Endothelial cell of umbilical vein (primary cell): Measurements from ENCODE around the gene TSKU. TPM values are rescaled to one million over a fixed set of nuclear protein-coding genes. Genes with fewer than 3 reads are reported as not detected.

Source experiments
- BruUV-seq: library from RNA; stranded (reverse); fragments of 400-500 nt; replicated peaks from 2 replicates; lab custom pipeline; 2021; lab: Mats Ljungman, UMichigan
- CTCF ChIA-PET: fragments of 300-600, 350-600 bp; sonication (Branson Sonifier 250); formaldehyde crosslinking; loops from one replicate; lab custom pipeline; 2021; ENCODE audit warnings: antibody characterized with exemption, inconsistent platforms; lab: Charles Lee
- POLR2A ChIA-PET: fragments of 300-600, 350-600 bp; sonication (Branson Sonifier 250); formaldehyde crosslinking; loops from one replicate; lab custom pipeline; 2021; ENCODE audit warnings: antibody characterized with exemption, inconsistent platforms; lab: Charles Lee
- DNase-seq: peaks from one replicate; pipeline ENCODE4 v3.0.0-alpha.2; 2011; ENCODE audit warnings: low read depth, low spot score
- FAIRE-seq: peaks from 2 replicates; lab custom pipeline; 2011; peaks lifted over from hg19 to GRCh38; lab: Jason Lieb, UNC
- H2AFZ ChIP-seq: 2 replicates; pipeline ENCODE4 v1.6.0; 2012; ENCODE audit warnings: low read depth, low read length, control low read depth, inconsistent platforms
- H3K27ac ChIP-seq: 2 replicates; pipeline ENCODE4 v1.5.1; 2011; ENCODE audit warnings: low read depth, mild to moderate bottlenecking, control low read depth, low read length, moderate library complexity; ENCODE audit not compliant: insufficient read depth
- H3K27me3 ChIP-seq, 2 experiments: 2 replicates each; pipeline versions ENCODE4 v1.6.0 to v1.6.1; 2011; ENCODE audit warnings: low read length in 2 of 2, mixed read lengths in 1 of 2; ENCODE audit not compliant: control insufficient read depth in 2 of 2, insufficient read depth in 2 of 2
- H3K36me3 ChIP-seq, 2 experiments: 2 replicates in 1 of 2; 3 replicates in 1 of 2; pipeline ENCODE4 v1.5.1; 2011; ENCODE audit warnings: low read length in 2 of 2, mild to moderate bottlenecking in 1 of 2, moderate library complexity in 1 of 2; ENCODE audit not compliant: control insufficient read depth in 2 of 2, insufficient read depth in 2 of 2; ENCODE audit errors: extremely low read depth in 1 of 2
- H3K4me1 ChIP-seq: 3 replicates; pipeline ENCODE4 v1.5.1; 2011; ENCODE audit warnings: mild to moderate bottlenecking, low read length; ENCODE audit not compliant: control insufficient read depth, insufficient read depth; ENCODE audit errors: extremely low read depth
- H3K4me2 ChIP-seq: 2 replicates; pipeline ENCODE4 v1.6.1; 2011; ENCODE audit warnings: low read length, control low read depth, mixed read lengths; ENCODE audit not compliant: insufficient read depth
- H3K4me3 ChIP-seq, 3 experiments: fragments of 200-600 bp in 1 of 3; sonication (generic), shearing (Covaris generic) in 1 of 3; replicated peaks in 1 of 3; 2 replicates each; pipeline ENCODE4 v1.5.1; 2011 to 2016; ENCODE audit warnings: control low read depth in 3 of 3, low read length in 3 of 3, mild to moderate bottlenecking in 2 of 3, inconsistent platforms in 1 of 3, low read depth in 1 of 3, moderate library complexity in 1 of 3; ENCODE audit not compliant: insufficient read depth in 1 of 3
- H3K79me2 ChIP-seq: 2 replicates; pipeline ENCODE4 v1.6.0; 2012; ENCODE audit warnings: low read length, inconsistent platforms; ENCODE audit not compliant: control insufficient read depth, insufficient read depth
- H3K9ac ChIP-seq: replicated peaks from 2 replicates; pipeline ENCODE3; 2011; ENCODE audit warnings: low read length, control low read depth; ENCODE audit not compliant: insufficient read depth; ENCODE audit errors: extremely low read depth
- H3K9me1 ChIP-seq: replicated peaks from 3 replicates; pipeline ENCODE4 v1.6.0; 2011; ENCODE audit warnings: mild to moderate bottlenecking, low read length; ENCODE audit not compliant: control insufficient read depth, insufficient read depth; ENCODE audit errors: extremely low read depth
- H3K9me3 ChIP-seq: replicated peaks from 2 replicates; pipeline ENCODE4 v1.5.1; 2012; ENCODE audit warnings: low read length, inconsistent platforms; ENCODE audit not compliant: control insufficient read depth, insufficient read depth
- H4K20me1 ChIP-seq: replicated peaks from 2 replicates; pipeline ENCODE3; 2011; ENCODE audit warnings: mild to moderate bottlenecking, low read length; ENCODE audit not compliant: control insufficient read depth, insufficient read depth; ENCODE audit errors: extremely low read depth
- CTCF ChIP-seq, 2 donors: IDR thresholded peaks; 1 replicate in 1 of 2; 2 replicates in 1 of 2; pipeline ENCODE4 v1.5.1; 2011; ENCODE audit warnings: low read length in 2 of 2, mild to moderate bottlenecking in 2 of 2, moderate library complexity in 2 of 2, control low read depth in 1 of 2, inconsistent platforms in 1 of 2, low read depth in 1 of 2; ENCODE audit not compliant: insufficient read depth in 1 of 2; ENCODE audit errors: extremely low read depth in 1 of 2
- EZH2 ChIP-seq: IDR thresholded peaks from 2 replicates; pipeline ENCODE4 v1.6.1; 2012; ENCODE audit warnings: borderline replicate concordance, low read depth, mild to moderate bottlenecking, moderate library complexity, low read length, inconsistent platforms; ENCODE audit not compliant: severe bottlenecking
- FOS ChIP-seq: IDR thresholded peaks from 2 replicates; pipeline ENCODE4 v1.6.1; 2011; ENCODE audit warnings: mild to moderate bottlenecking, low read length, moderate library complexity, borderline replicate concordance; ENCODE audit not compliant: insufficient read depth
- GATA2 ChIP-seq: IDR thresholded peaks from 2 replicates; pipeline ENCODE4 v1.7.0; 2011; ENCODE audit warnings: low read depth, mild to moderate bottlenecking, moderate library complexity, mixed read lengths, low read length; ENCODE audit not compliant: insufficient read length, insufficient read depth
- JUN ChIP-seq: IDR thresholded peaks from 2 replicates; pipeline ENCODE4 v1.6.1; 2011; ENCODE audit warnings: borderline replicate concordance, low read depth; ENCODE audit not compliant: insufficient read length, insufficient read depth
- MAX ChIP-seq: IDR thresholded peaks from 2 replicates; pipeline ENCODE4 v1.6.1; 2011; ENCODE audit not compliant: insufficient read depth, insufficient read length
- MYC ChIP-seq: IDR thresholded peaks from one replicate; pipeline ENCODE4 v1.6.1; 2011; ENCODE audit warnings: mild to moderate bottlenecking, low read depth, low read length
- dilution Hi-C: fragments of 300-500 bp; cut with MboI; formaldehyde crosslinking; loops from one replicate; pipeline ENCODE4 v1.15.0; 2019; ENCODE audit warnings: low sequenced_read_pairs; ENCODE audit not compliant: extremely low pct_ligation_motif_present
- intact Hi-C: fragments of 100-400 bp; cut with micrococcal nuclease; formaldehyde crosslinking; loops from one replicate; pipeline ENCODE4 v1.10.0; 2022
- polyA plus RNA-seq, 4 experiments: library from polyadenylated mRNA; depleted of rRNA in 3 of 4; stranded (reverse) in 3 of 4; unstranded in 1 of 4; fragments of >200 nt; gene quantifications; 2 replicates each; pipeline versions ENCODE4 v1.2.1 to v1.2.3, GENCODE V29; 2011 to 2012; ENCODE audit warnings: missing spikeins in 1 of 4
- total RNA-seq: library from RNA; stranded (reverse); gene quantifications from 2 replicates; pipeline ENCODE4 v1.2.3, GENCODE V29; 2021

Gene TSKU
- total and polyA plus RNA-seq, 2 donors (not counting 3 experiments of a cell fraction or from before 2014, with no cell fraction given): 16.2 to 21.2 TPM

- dilution Hi-C loops: loop anchor here (25.0 kb wide), 1 partner anchor 104 kb away; no protein-coding TSS in a partner anchor
- Histone ChIP-seq H3K4me1 (peaks cover 3% of the 10 kb centered on the region), H3K27ac (no peak overlapping the region), H3K36me3 (no peaks in the 10 kb centered on the region), H3K9me1 (no peaks in the 10 kb centered on the region), H3K27me3 (no peaks in the 10 kb centered on the region), H3K4me3 (no peak overlapping the region), H3K9ac (no peak overlapping the region), H3K79me2 (no peaks in the 10 kb centered on the region), H3K4me2 (no peak overlapping the region), H4K20me1 (no peaks in the 10 kb centered on the region), H2AFZ (no peak overlapping the region), H3K9me3 (no peaks in the 10 kb centered on the region)
- DNase-seq (no peak), FAIRE-seq (no peak)
- TF ChIP-seq GATA2 (no peak), JUN (no peak), EZH2 (no peak), CTCF (IDR thresholded peaks at IDR 0.05; ENCODE audit: extremely low read depth in 1 of 2, insufficient read depth in 1 of 2, low read depth in 1 of 2, low read length in 2 of 2) (no peak)
- POLR2A ChIA-PET: no interaction called here
- CTCF ChIA-PET: interaction anchor here (1.0 to 9.6 kb wide), 10 partner anchors 10 to 112 kb away, joined by 3 to 338 read pairs (median 10); no protein-coding TSS in a partner anchor
- intact Hi-C loops: no loop called here
- BruUV-seq: no TSS peak
Observed at GRCh38 chr11:76808171-76808570, 25.0 kb downstream of the TSKU start.

GRCh38 chr11:76808996-76809395, 25.8 kb downstream of the TSKU start:
- H2AFZ ChIP-seq: no peak overlapping the region
- POLR2A ChIA-PET: no interaction called here
- no peak overlapping the region for H3K9ac ChIP-seq
- no peaks in the 10 kb centered on the region for H3K9me3 ChIP-seq
- intact Hi-C loops: no loop called here
- H3K27ac ChIP-seq: no peak overlapping the region
- H3K4me3 ChIP-seq: no peak overlapping the region
- H3K4me1 ChIP-seq: peaks cover 3% of the 10 kb centered on the region
- no peak overlapping the region for H3K4me2 ChIP-seq
- no peaks in the 10 kb centered on the region for H4K20me1 ChIP-seq
- DNase-seq: no peak
- FAIRE-seq: no peak
- no peaks in the 10 kb centered on the region for H3K79me2 ChIP-seq
- H3K27me3 ChIP-seq: no peaks in the 10 kb centered on the region
- H3K36me3 ChIP-seq: no peaks in the 10 kb centered on the region
- dilution Hi-C loops: loop anchor here (25.0 kb wide), 1 partner anchor 103 kb away; no protein-coding TSS in a partner anchor
- no TSS peak for BruUV-seq
- TF ChIP-seq EZH2 (no peak), FOS (no peak), MYC (no peak), JUN (no peak), CTCF (IDR thresholded peaks at IDR 0.05; ENCODE audit: extremely low read depth in 1 of 2, insufficient read depth in 1 of 2, low read depth in 1 of 2, low read length in 2 of 2) (no peak), MAX (no peak)
- CTCF ChIA-PET: interaction anchor here (1.0 to 9.6 kb wide), 16 partner anchors 10 to 282 kb away, joined by 3 to 338 read pairs (median 8); no protein-coding TSS in a partner anchor
- H3K9me1 ChIP-seq: no peaks in the 10 kb centered on the region
